HG03097 (cell line): ENCODE data around the gene OVOL2.
A peak's percentile ranks its signal among the peaks of the same experiment; 100 is the strongest.

Experiments used
- ATAC-seq: cut with Tn5 transposase; IDR thresholded peaks from one replicate; pipeline ENCODE4 v1.9.1; 2021; ENCODE audit not compliant: unreplicated experiment, low FRiP score

Gene OVOL2

GRCh38 chr20:18018100-18018499 lies 39.6 kb downstream of the OVOL2 start:
- no peak for ATAC-seq

GRCh38 chr20:18016772-18017171 lies 40.9 kb downstream of the OVOL2 start:
- no peak for ATAC-seq

GRCh38 chr20:18014411-18014810 lies 43.3 kb downstream of the OVOL2 start:
- no peak for ATAC-seq

- no peak for ATAC-seq
Measured at GRCh38 chr20:18012901-18013300, 44.8 kb downstream of the OVOL2 start.

GRCh38 chr20:18011951-18012645 lies 45.6 kb downstream of the OVOL2 start:
- ATAC-seq = no peak

- ATAC-seq = no peak
Measured at GRCh38 chr20:18011482-18011881, 46.2 kb downstream of the OVOL2 start.

- ATAC-seq = no peak
Measured at GRCh38 chr20:18009116-18009515, 48.6 kb downstream of the OVOL2 start.

- no peak for ATAC-seq
Measured at GRCh38 chr20:18007534-18008292, 50.0 kb downstream of the OVOL2 start.

- no peak for ATAC-seq
Measured at GRCh38 chr20:18006684-18007083, 51.0 kb downstream of the OVOL2 start.

- ATAC-seq = no peak
Measured at GRCh38 chr20:18005990-18006364, 51.7 kb downstream of the OVOL2 start.

- ATAC-seq = peak; percentile 83
Measured at GRCh38 chr20:18005170-18005989, 52.3 kb downstream of the OVOL2 start.

GRCh38 chr20:18004384-18005031 lies 53.2 kb downstream of the OVOL2 start:
- no peak for ATAC-seq

- no peak for ATAC-seq
Measured at GRCh38 chr20:18003897-18004296, 53.8 kb downstream of the OVOL2 start.

- no peak for ATAC-seq
Measured at GRCh38 chr20:18001131-18001921, 56.4 kb downstream of the OVOL2 start.

GRCh38 chr20:17999566-17999965 lies 58.1 kb downstream of the OVOL2 start:
- ATAC-seq = no peak

- no peak for ATAC-seq
Measured at GRCh38 chr20:17998446-17998845, 59.3 kb downstream of the OVOL2 start.

- ATAC-seq = no peak
Measured at GRCh38 chr20:17995967-17996819, 61.5 kb downstream of the OVOL2 start.

GRCh38 chr20:17993546-17993945 lies 64.2 kb downstream of the OVOL2 start:
- ATAC-seq = no peak

- no peak for ATAC-seq
Measured at GRCh38 chr20:17992847-17993513, 64.7 kb downstream of the OVOL2 start.
